Nephron progenitor cell (in vitro differentiated cells): ENCODE data around the gene CITED2.
"Not testable (repeated sequence)": the region's sequence is repeated elsewhere in the genome, so short reads cannot be mapped to it uniquely, and the experiment has no call there.

Experiments used
- DNase-seq: peaks from one replicate; pipeline ENCODE4 v3.0.0; 2021
- H3K27ac Mint-ChIP-seq: 2 replicates; pipeline ENCODE4 v1.8.0; 2021; ENCODE audit warnings: mild to moderate bottlenecking, moderate library complexity, mixed read lengths
- H3K27me3 Mint-ChIP-seq: 2 replicates; pipeline ENCODE4 v1.8.0; 2021; ENCODE audit warnings: mild to moderate bottlenecking, low read depth, mixed read lengths; ENCODE audit not compliant: poor library complexity
- H3K36me3 Mint-ChIP-seq: 2 replicates; pipeline ENCODE4 v1.8.0; 2021; ENCODE audit warnings: low read depth, mixed read lengths
- H3K4me1 Mint-ChIP-seq: 2 replicates; pipeline ENCODE4 v1.8.0; 2021; ENCODE audit warnings: mixed read lengths
- H3K4me3 Mint-ChIP-seq: 2 replicates; pipeline ENCODE4 v1.8.0; 2021; ENCODE audit warnings: mild to moderate bottlenecking, moderate library complexity, mixed read lengths
- H3K9me3 Mint-ChIP-seq: 2 replicates; pipeline ENCODE4 v1.8.0; 2021; ENCODE audit warnings: mild to moderate bottlenecking, moderate library complexity, mixed read lengths
- CTCF ChIP-seq: fragments of 200-600 bp; sonication (generic); IDR thresholded peaks from 2 replicates; pipeline ENCODE4 v1.5.0; 2021; ENCODE audit warnings: antibody characterized with exemption

The CITED2 gene

GRCh38 chr6:139364982-139365379 lies 9.5 kb downstream of the CITED2 start:
- no peaks in the 10 kb centered on the region for H3K36me3 Mint-ChIP-seq
- no peaks in the 10 kb centered on the region for H3K9me3 Mint-ChIP-seq
- peaks cover 35% of the 10 kb centered on the region for H3K4me1 Mint-ChIP-seq

GRCh38 chr6:139364302-139364981 lies 10.0 kb downstream of the CITED2 start:
- Mint-ChIP-seq H3K4me1 (peaks cover 30% of the 10 kb centered on the region), H3K27ac (no peak overlapping the region), H3K9me3 (no peaks in the 10 kb centered on the region), H3K27me3 (no peaks in the 10 kb centered on the region), H3K36me3 (no peaks in the 10 kb centered on the region), H3K4me3 (no peak overlapping the region)
- DNase-seq, result peak; percentile 4
- TF ChIP-seq CTCF, result peak; percentile 76

More at GRCh38 chr6:139364982-139365379, 9.5 kb downstream of the CITED2 start:
- TF ChIP-seq CTCF, result no peak
- no peaks in the 10 kb centered on the region for H3K27me3 Mint-ChIP-seq
- DNase-seq, result no peak
- H3K27ac Mint-ChIP-seq, result no peak overlapping the region
- H3K4me3 Mint-ChIP-seq, result no peak overlapping the region

- H3K36me3 Mint-ChIP-seq, DNase-seq, H3K9me3 Mint-ChIP-seq, H3K27me3 Mint-ChIP-seq, H3K4me3 Mint-ChIP-seq, H3K27ac Mint-ChIP-seq: not testable (repeated sequence)
- peaks cover 24% of the 10 kb centered on the region for H3K4me1 Mint-ChIP-seq
These were observed 10.7 kb downstream of the CITED2 start for GRCh38 chr6:139363797-139364196.

GRCh38 chr6:139363123-139363522 lies 11.3 kb downstream of the CITED2 start:
- not testable (repeated sequence) for H3K36me3 Mint-ChIP-seq, H3K27me3 Mint-ChIP-seq, H3K9me3 Mint-ChIP-seq, H3K4me3 Mint-ChIP-seq, DNase-seq, H3K27ac Mint-ChIP-seq
- peaks cover 17% of the 10 kb centered on the region for H3K4me1 Mint-ChIP-seq

GRCh38 chr6:139361211-139361610 lies 13.2 kb downstream of the CITED2 start:
- no peak overlapping the region for H3K4me3 Mint-ChIP-seq
- no peaks in the 10 kb centered on the region for H3K36me3 Mint-ChIP-seq
- DNase-seq, result no peak
- H3K27ac Mint-ChIP-seq, result peak overlapping the region; percentile 26
- no peaks in the 10 kb centered on the region for H3K27me3 Mint-ChIP-seq
- TF ChIP-seq CTCF, result no peak
- no peaks in the 10 kb centered on the region for H3K9me3 Mint-ChIP-seq
- peaks cover 7% of the 10 kb centered on the region for H3K4me1 Mint-ChIP-seq

GRCh38 chr6:139356924-139357323 lies 17.5 kb downstream of the CITED2 start:
- no peaks in the 10 kb centered on the region for H3K36me3 Mint-ChIP-seq

More at GRCh38 chr6:139356924-139357323, 17.5 kb downstream of the CITED2 start:
- no peaks in the 10 kb centered on the region for H3K4me1 Mint-ChIP-seq
- no peaks in the 10 kb centered on the region for H3K9me3 Mint-ChIP-seq
- H3K27me3 Mint-ChIP-seq, result no peaks in the 10 kb centered on the region
- H3K4me3 Mint-ChIP-seq, result no peak overlapping the region
- DNase-seq, result no peak
- TF ChIP-seq CTCF, result no peak
- no peak overlapping the region for H3K27ac Mint-ChIP-seq
